HG02678 (cell line): ENCODE results near the gene TRIM54.

ENCODE experiments used
- ATAC-seq: cut with Tn5 transposase; IDR thresholded peaks from one replicate; pipeline ENCODE4 v1.9.1; 2021; ENCODE audit warnings: mild to moderate bottlenecking, moderate library complexity; ENCODE audit not compliant: unreplicated experiment

Gene TRIM54

GRCh38 chr2:27281855-27282559, at the start of gene TRIM54:
Gene TRIM54, plus strand, starts transcription at chr2:27282429. Its CDS starts 303 bp downstream, at chr2:27282732.
- no peak for ATAC-seq

GRCh38 chr2:27233341-27233740, 48.9 kb upstream of the TRIM54 start:
- no peak for ATAC-seq

GRCh38 chr2:27236136-27236535, 46.1 kb upstream of the TRIM54 start:
- no peak for ATAC-seq

- ATAC-seq = no peak
Observed at GRCh38 chr2:27236626-27237025, 45.6 kb upstream of the TRIM54 start.

- ATAC-seq = no peak
Observed at GRCh38 chr2:27237341-27237945, 44.8 kb upstream of the TRIM54 start.

GRCh38 chr2:27238976-27239375, 43.3 kb upstream of the TRIM54 start:
- ATAC-seq = no peak

- ATAC-seq = no peak
Observed at GRCh38 chr2:27240406-27240805, 41.8 kb upstream of the TRIM54 start.

- ATAC-seq = no peak
Observed at GRCh38 chr2:27241761-27242613, 40.2 kb upstream of the TRIM54 start.

GRCh38 chr2:27242614-27242951, 39.6 kb upstream of the TRIM54 start:
- no peak for ATAC-seq

GRCh38 chr2:27243391-27244130, 38.7 kb upstream of the TRIM54 start:
- no peak for ATAC-seq

- no peak for ATAC-seq
Observed at GRCh38 chr2:27245116-27245515, 37.1 kb upstream of the TRIM54 start.

- ATAC-seq = no peak
Observed at GRCh38 chr2:27245626-27246025, 36.6 kb upstream of the TRIM54 start.

GRCh38 chr2:27247893-27248292, 34.3 kb upstream of the TRIM54 start:
- ATAC-seq = no peak

GRCh38 chr2:27249159-27249890, 32.9 kb upstream of the TRIM54 start:
- ATAC-seq = no peak

GRCh38 chr2:27249891-27250651, 32.2 kb upstream of the TRIM54 start:
- ATAC-seq = no peak

GRCh38 chr2:27250652-27251379, 31.4 kb upstream of the TRIM54 start:
- ATAC-seq = no peak

- no peak for ATAC-seq
Observed at GRCh38 chr2:27251766-27252165, 30.5 kb upstream of the TRIM54 start.

GRCh38 chr2:27255187-27255586, 27.0 kb upstream of the TRIM54 start:
- no peak for ATAC-seq

- no peak for ATAC-seq
Observed at GRCh38 chr2:27255660-27256059, 26.6 kb upstream of the TRIM54 start.
